CD4-positive, alpha-beta T cell (primary cell): Measurements from ENCODE around the gene HSDL1. TPM values are rescaled to one million over a fixed set of nuclear protein-coding genes. Genes with fewer than 3 reads are reported as not detected.

Experiments
- ATAC-seq: fragments of 200-7000 bp; cut with Tn5 transposase; one replicate; pipeline ENCODE4 v1.10.0; 2022; ENCODE audit warnings: mild to moderate bottlenecking; ENCODE audit not compliant: poor library complexity
- CTCF ChIA-PET: fragments of 350-600 bp; sonication (Branson Sonifier 250); formaldehyde crosslinking; loops from one replicate; lab custom pipeline; 2021; ENCODE audit warnings: antibody characterized with exemption, inconsistent platforms; lab: Charles Lee
- POLR2A ChIA-PET: fragments of 350-600 bp; sonication (Branson Sonifier 250); formaldehyde crosslinking; loops from one replicate; lab custom pipeline; 2021; ENCODE audit warnings: antibody characterized with exemption, inconsistent platforms; lab: Charles Lee
- DNase-seq, 14 experiments: peaks; one replicate each; pipeline ENCODE4 v3.0.0-alpha.2; 2013 to 2020; ENCODE audit warnings: mixed read lengths in 2 of 14
- H3K27ac ChIP-seq, 2 donors: one replicate each; pipeline versions ENCODE4 v1.5.1 to v1.7.0; 2013; ENCODE audit warnings: low read length in 2 of 2, low read depth in 1 of 2, mild to moderate bottlenecking in 1 of 2
- H3K27me3 ChIP-seq, 2 experiments: 1 replicate in 1 of 2; 2 replicates in 1 of 2; pipeline versions ENCODE4 v1.6.1 to v1.7.0; 2013; ENCODE audit warnings: low read length in 2 of 2, control low read depth in 1 of 2, mild to moderate bottlenecking in 1 of 2, moderate library complexity in 1 of 2; ENCODE audit not compliant: insufficient read depth in 2 of 2, control insufficient read depth in 1 of 2
- H3K36me3 ChIP-seq: one replicate; pipeline ENCODE4 v1.6.1; 2013; ENCODE audit warnings: low read length, control low read depth; ENCODE audit not compliant: insufficient read depth
- H3K4me1 ChIP-seq: one replicate; pipeline ENCODE4 v1.6.1; 2013; ENCODE audit warnings: low read length, control low read depth; ENCODE audit not compliant: insufficient read depth
- H3K4me3 ChIP-seq: one replicate; pipeline ENCODE4 v1.5.1; 2013; ENCODE audit warnings: mild to moderate bottlenecking, low read length, moderate library complexity
- H3K9me3 ChIP-seq, 2 experiments: 1 replicate in 1 of 2; 2 replicates in 1 of 2; pipeline versions ENCODE4 v1.6.1 to v1.7.0; 2013; ENCODE audit warnings: low read length in 2 of 2, mild to moderate bottlenecking in 2 of 2, control low read depth in 1 of 2, moderate library complexity in 1 of 2; ENCODE audit not compliant: control insufficient read depth in 1 of 2, insufficient read depth in 1 of 2
- H3K27ac Mint-ChIP-seq: one replicate; pipeline ENCODE4 v1.8.0; 2020; ENCODE audit warnings: mixed read lengths
- H3K27me3 Mint-ChIP-seq: one replicate; pipeline ENCODE4 v1.8.0; 2021; ENCODE audit warnings: mixed read lengths
- H3K36me3 Mint-ChIP-seq: one replicate; pipeline ENCODE4 v1.8.0; 2021; ENCODE audit warnings: low read depth, mixed read lengths
- H3K4me1 Mint-ChIP-seq: one replicate; pipeline ENCODE4 v1.8.0; 2021; ENCODE audit warnings: low read depth, mixed read lengths
- H3K4me3 Mint-ChIP-seq: one replicate; pipeline ENCODE4 v1.8.0; 2020; ENCODE audit warnings: mild to moderate bottlenecking, mixed read lengths
- H3K9me3 Mint-ChIP-seq: one replicate; pipeline ENCODE4 v1.8.0; 2020; ENCODE audit warnings: mixed read lengths
- intact Hi-C, 2 experiments: fragments of 100-400 bp; cut with DNase I in 1 of 2; cut with micrococcal nuclease in 1 of 2; formaldehyde crosslinking; loops; one replicate each; pipeline versions ENCODE4 v1.15.1 to v1.9.0; 2023 to 2025; cut with DNase I, micrococcal nuclease
- total RNA-seq, 174 experiments: library from RNA in 2 of 174; stranded (reverse) in 2 of 174; gene quantifications; one replicate each; pipeline ENCODE4 v1.2.3 and lab custom pipeline; 2021 to 2026
- TF ChIP-seq, protein P1 (sequence below): fragments of 200-600 bp; IDR thresholded peaks from one replicate; pipeline ENCODE4 v1.8.0; 2022; ENCODE audit warnings: antibody characterized with exemption, mild to moderate bottlenecking

The HSDL1 gene
- total RNA-seq, 2 experiments from 2014 or later = 9.4 to 12.1 TPM

- TF ChIP-seq, protein P1, sequence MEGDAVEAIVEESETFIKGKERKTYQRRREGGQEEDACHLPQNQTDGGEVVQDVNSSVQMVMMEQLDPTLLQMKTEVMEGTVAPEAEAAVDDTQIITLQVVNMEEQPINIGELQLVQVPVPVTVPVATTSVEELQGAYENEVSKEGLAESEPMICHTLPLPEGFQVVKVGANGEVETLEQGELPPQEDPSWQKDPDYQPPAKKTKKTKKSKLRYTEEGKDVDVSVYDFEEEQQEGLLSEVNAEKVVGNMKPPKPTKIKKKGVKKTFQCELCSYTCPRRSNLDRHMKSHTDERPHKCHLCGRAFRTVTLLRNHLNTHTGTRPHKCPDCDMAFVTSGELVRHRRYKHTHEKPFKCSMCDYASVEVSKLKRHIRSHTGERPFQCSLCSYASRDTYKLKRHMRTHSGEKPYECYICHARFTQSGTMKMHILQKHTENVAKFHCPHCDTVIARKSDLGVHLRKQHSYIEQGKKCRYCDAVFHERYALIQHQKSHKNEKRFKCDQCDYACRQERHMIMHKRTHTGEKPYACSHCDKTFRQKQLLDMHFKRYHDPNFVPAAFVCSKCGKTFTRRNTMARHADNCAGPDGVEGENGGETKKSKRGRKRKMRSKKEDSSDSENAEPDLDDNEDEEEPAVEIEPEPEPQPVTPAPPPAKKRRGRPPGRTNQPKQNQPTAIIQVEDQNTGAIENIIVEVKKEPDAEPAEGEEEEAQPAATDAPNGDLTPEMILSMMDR = no peak
- H3K36me3 ChIP-seq = no peaks in the 10 kb centered on the region
- H3K27me3 ChIP-seq = no peaks in the 10 kb centered on the region
- H3K27ac ChIP-seq = no peak overlapping the region
- Mint-ChIP-seq H3K27me3 (no peaks in the 10 kb centered on the region), H3K36me3 (peaks cover 6% of the 10 kb centered on the region), H3K27ac (no peak overlapping the region), H3K4me3 (no peak overlapping the region), H3K9me3 (no peaks in the 10 kb centered on the region), H3K4me1 (peaks cover 28% of the 10 kb centered on the region)
- no peaks in the 10 kb centered on the region for H3K9me3 ChIP-seq
- intact Hi-C loops = no loop called here
- ATAC-seq = no peak
- ChIA-PET CTCF (no interaction called here), POLR2A (no interaction called here)
- no peak overlapping the region for H3K4me3 ChIP-seq
- DNase-seq = no peak
- H3K4me1 ChIP-seq = peaks cover 17% of the 10 kb centered on the region
Observed at GRCh38 chr16:84139628-84140258, 5.2 kb downstream of the HSDL1 start.

GRCh38 chr16:84138824-84139627 is 6.0 kb downstream of the HSDL1 start:
- no peaks in the 10 kb centered on the region for H3K9me3 Mint-ChIP-seq
- Histone ChIP-seq H3K9me3 (no peaks in the 10 kb centered on the region), H3K27ac (no peak overlapping the region), H3K27me3 (no peaks in the 10 kb centered on the region), H3K4me1 (peaks cover 10% of the 10 kb centered on the region), H3K36me3 (no peaks in the 10 kb centered on the region), H3K4me3 (no peak overlapping the region)
- H3K27me3 Mint-ChIP-seq = no peaks in the 10 kb centered on the region
- ChIA-PET CTCF (interaction anchor here (1.3 to 1.7 kb wide), 2 partner anchors 11 to 48 kb away, joined by 3 to 7 read pairs; partner anchors contain the start of gene TAF1C), POLR2A (no interaction called here)
- no peak for ATAC-seq
- no peak overlapping the region for H3K27ac Mint-ChIP-seq
- H3K4me1 Mint-ChIP-seq = peaks cover 24% of the 10 kb centered on the region
- DNase-seq = no peak
- no peak overlapping the region for H3K4me3 Mint-ChIP-seq
- H3K36me3 Mint-ChIP-seq = peaks cover 2% of the 10 kb centered on the region
- intact Hi-C loops = no loop called here
- TF ChIP-seq, protein P1 = no peak

GRCh38 chr16:84138500-84138823 is 6.5 kb downstream of the HSDL1 start:
- Histone ChIP-seq H3K9me3 (no peaks in the 10 kb centered on the region), H3K4me3 (no peak overlapping the region), H3K36me3 (no peaks in the 10 kb centered on the region), H3K4me1 (peaks cover 5% of the 10 kb centered on the region), H3K27ac (no peak overlapping the region), H3K27me3 (no peaks in the 10 kb centered on the region)
- DNase-seq = no peak
- intact Hi-C loops = no loop called here
- no peaks in the 10 kb centered on the region for H3K9me3 Mint-ChIP-seq
- CTCF ChIA-PET = interaction anchor here (1.3 to 1.7 kb wide), 2 partner anchors 11 to 48 kb away, joined by 3 to 7 read pairs; partner anchors contain the start of gene TAF1C
- H3K36me3 Mint-ChIP-seq = peaks cover 3% of the 10 kb centered on the region
- TF ChIP-seq, protein P1 = no peak
- H3K27me3 Mint-ChIP-seq = no peaks in the 10 kb centered on the region
- POLR2A ChIA-PET = no interaction called here
- no peak for ATAC-seq
- no peak overlapping the region for H3K27ac Mint-ChIP-seq
- H3K4me1 Mint-ChIP-seq = peaks cover 21% of the 10 kb centered on the region
- H3K4me3 Mint-ChIP-seq = no peak overlapping the region
